Measurements from ENCODE around the gene ANKRD13B.

The ANKRD13B gene

DNA sequence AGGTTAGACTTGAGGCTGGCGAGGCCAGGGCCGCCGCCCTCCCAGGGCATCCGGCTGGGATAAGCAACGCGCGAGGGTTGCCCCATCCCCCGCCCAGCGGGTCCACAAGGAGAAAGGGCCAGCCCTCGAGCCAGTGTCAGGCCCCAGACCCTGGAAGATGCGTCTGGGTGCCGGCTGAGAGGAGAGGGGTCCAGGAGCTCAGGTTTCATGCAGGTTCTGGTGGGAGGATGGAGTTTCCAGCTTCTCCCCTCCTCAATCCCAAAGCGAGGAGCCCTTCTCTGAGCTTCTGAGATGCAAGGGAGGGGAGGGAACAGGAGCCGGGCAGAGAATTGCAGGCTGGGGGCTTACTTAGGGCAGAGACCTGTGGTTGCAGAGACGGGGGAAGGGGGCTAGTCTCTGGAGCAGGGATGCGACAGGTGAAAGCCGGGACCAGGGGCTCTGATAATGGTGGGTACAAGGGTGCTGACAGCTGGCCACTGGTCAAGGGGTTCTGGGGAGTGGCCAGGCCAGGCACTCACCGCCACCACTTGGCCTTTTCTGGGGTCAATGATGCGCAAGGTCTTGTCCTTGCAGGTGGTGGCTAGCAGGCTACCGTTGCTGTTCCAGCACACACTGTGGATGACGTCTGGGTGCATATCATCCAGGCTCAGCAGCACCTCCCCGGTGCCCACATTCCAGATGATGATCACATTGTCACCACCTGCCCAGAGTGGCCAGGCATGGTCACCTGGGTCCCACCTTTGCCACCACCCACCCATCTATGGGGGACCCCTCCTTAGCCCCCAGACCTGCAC lies 25.5 kb downstream of the ANKRD13B start:
- no peak for DNase-seq

DNA sequence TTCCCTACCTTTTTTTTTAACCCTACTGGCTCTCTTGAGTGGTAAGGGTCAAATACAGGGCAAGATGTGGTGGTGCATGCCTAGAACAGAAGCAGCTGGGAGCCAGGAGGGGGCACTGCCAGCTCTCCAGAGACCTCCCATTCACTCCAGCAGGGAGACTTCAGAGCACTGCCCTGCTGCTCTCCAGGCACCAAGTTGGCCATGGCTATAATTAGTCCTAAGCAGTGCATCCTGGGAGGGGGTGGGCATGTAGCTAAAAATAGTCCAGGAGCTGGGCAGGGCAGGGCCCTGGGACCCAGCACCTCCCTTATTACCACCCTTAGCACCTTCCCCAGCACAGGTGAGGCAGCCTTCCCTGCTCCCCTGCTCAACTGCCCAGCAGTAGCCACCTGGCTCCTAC lies 26.3 kb downstream of the ANKRD13B start:
- DNase-seq: no peak

DNA sequence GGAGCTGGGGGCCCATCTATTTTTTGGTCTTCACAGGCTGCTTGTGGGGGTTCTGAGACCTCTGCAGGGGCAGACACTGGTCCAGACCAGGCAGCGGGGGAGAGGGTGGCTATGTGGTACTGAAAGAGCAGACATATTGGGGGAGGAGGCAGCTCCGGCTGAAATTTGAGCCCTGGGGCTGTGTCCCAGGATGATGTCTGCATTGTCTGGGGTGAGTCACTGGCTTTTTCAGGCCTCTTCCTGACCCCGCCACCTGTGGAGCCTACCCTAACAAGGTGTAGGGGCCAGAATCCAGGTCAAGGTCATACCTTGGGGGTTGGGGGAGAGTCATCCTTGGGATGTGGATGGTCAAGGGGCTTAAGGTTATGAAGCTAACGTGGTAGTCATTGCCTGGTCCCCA lies 27.3 kb downstream of the ANKRD13B start:
- DNase-seq: no peak

DNA sequence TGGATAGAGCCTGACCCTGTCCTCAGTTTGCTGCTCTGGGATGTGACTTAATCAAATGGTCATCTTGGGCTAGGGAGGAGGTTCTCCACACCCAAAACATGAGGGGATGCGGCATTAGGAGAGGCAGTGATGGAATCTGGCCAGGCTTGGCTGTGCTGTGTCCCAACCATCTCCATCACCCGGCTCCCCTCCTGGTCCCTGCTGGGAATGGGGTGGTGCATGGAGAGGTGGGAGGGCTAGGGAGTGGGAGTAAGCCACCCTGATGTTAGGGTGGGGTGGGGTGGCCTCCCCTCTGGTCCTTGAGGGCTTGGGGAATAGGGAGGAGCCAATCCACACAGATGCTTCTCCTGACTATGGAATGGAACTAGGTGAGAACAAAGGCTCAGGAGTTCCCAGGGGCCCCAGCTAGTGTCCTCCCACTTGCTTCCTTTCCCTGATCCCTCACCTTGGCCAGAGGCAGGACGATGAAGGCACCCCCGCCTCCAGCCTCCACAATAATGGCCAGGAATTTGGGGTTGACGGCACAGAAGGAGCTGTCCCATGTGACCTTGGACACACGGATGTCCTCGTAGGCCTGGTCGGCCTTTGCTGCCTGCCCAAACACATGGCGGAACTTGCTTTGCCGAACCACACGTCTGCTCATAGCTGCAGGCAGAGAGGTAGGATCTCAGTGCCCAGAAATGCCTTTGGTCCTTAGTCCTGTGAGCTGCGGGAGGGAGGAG lies 28.0 kb downstream of the ANKRD13B start:
- DNase-seq: no peak

DNA sequence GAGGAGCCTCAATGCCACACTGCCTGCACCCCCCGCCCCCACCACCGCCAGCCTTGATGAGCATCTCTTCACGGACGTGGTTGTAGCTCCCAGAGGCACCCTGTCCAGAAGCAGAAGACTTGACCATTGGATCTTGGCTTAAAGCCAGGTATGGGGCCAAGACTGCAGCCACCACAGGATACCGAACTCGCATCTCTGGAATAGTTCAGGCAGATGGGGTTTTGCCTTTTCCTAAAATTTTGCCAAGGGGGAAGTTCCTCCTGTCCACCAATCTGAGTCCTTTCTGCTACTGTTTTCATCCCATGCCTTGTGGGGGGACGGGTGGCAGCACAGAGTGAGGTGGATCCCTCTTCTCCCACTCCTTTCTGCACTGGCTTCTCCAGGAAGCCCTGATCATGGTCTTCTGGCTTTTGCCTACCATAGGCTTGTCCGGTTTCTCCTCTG lies 28.8 kb downstream of the ANKRD13B start:
- no peak for DNase-seq

DNA sequence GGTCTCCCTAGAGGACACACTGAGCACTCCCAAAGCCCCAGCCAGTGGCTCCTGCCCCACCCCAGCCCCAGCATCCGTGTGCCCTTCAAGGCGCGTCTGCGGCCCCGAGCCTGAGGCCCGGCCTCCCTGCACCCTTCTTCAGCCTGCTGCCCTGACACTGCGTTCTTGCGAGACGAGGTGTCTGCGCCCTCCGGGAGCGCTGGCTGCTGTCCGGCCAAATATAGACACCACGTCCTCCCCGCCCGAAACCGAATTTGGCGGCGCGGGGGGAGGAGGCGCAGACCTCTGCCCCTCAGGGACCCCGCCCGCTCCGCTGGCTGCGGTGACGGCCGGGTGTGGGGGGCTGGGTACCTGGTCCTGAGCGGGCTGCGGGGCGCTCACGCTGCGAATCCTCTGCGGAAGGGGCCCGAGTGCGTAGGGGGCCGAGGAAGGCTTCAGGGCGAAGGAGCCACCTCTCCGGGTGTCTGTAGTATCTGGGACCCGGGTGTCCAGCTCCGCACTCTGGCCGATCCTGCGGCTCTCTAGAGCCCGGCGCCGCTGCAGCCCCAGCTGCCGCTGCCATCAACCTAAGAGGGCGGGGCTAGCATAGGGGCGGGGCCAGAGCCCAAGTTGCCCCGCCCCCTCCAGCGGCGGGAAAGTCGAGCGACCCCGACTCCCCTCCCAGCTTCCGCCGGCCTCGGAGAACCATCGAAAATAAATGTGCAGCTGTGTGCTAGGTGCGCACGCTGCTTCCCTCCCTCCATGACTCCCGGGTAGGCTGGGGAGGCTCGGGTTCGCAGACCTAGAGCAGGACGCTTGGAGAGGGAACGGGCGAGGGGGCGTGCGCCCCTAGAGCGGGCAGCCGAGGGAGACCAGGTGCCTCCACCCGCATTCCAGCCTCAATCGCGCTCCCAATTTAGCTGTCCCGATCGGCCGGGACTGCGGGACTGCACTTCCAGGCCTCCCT lies 29.7 kb downstream of the ANKRD13B start, which contains the start of gene CORO6:
Gene CORO6 (minus strand): TSS at position 576 of the 946 bp plus-strand sequence. CDS start 1,491 bp downstream, outside the sequence.
- DNase-seq: peak; percentile 63 to 71

DNA sequence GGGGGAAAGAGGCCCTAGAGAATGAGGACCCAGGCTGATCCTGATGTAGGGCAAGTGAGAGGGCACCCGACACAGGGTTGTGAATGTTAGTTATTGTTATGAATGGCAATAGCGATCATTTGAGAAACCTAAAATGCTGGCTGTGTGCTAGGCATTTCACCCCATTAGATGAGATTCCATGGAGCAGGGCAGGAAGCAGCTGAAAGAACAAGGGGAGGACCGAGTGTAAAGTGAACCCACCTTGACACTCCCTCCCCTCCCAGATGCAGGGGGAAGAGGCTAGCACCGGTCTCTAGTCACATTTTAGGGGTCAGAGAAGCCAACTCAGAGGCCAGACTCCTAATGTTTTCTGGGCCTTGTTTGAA lies 30.3 kb downstream of the ANKRD13B start:
- DNase-seq: no peak

DNA sequence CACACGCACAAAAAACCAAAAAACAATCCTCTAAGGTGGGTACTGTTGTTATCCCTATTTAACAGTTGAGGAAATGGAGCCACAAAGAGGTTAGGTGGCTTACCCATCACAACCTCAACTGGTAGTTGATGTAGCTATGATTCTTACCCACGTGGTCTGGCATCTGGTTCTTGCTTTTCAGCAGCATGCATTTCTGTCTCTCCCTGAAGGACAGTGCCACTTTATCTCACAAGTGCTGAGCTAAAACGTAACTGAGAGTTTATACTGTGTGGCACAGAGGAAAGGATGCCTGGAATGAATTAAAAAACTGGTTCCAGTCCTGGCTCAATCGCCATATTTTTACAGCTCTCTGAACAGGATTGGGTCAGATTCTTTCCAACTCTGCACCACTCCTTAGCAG lies 31.7 kb downstream of the ANKRD13B start:
- DNase-seq: no peak

DNA sequence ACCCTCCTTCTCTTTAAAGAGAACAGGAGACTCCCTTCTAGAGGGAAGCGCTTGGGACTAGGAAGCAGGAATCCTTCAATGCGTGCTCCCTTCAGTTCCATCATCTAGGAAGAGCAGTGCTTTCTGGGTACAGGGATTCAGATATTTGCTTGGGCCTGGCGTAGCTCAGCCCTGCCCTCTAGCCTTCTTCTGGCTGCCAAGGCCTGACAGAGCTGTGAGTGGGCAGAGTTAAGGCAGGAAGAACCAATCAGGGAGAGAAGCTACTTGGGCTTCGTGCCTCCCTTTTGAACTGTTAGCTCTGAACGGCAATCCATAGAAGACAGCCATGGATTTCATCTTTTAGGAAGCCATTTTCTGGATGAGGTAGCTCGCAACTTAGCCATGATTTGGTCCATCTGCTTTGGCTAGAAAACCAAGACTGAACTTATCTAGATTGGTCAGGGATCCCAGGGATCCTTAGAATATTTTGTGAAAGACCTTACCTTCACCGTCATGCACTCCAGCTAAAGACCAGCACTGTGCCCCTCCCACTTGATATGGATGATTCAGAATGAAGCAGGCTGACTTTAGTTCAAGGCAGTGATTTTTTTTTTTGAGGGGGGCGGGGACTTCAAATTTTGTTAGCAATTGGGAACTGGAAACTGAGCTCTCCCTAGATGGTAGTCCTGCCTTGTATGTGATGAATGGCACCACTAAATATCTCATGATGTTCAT lies 32.3 kb downstream of the ANKRD13B start:
- DNase-seq: no peak

DNA sequence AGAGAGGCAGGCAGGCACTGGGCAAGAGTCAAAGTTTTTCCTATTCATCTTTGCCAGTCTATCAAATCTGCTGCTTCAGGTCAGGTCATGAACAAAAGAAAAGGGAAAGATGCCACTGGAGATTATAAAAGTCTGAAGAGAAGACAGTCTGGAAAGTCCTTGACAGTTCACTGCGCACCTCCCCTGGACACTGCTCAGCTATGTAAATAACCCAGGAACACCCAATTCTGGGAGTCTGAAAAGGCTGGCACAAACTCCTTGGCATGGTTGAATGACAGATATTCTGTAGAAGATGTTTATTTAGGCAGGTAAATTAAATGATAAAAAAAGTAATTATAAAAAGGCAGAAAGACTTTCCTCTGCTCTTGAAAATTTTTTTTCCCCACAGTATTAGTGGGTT lies 35.0 kb downstream of the ANKRD13B start:
- DNase-seq: no peak

DNA sequence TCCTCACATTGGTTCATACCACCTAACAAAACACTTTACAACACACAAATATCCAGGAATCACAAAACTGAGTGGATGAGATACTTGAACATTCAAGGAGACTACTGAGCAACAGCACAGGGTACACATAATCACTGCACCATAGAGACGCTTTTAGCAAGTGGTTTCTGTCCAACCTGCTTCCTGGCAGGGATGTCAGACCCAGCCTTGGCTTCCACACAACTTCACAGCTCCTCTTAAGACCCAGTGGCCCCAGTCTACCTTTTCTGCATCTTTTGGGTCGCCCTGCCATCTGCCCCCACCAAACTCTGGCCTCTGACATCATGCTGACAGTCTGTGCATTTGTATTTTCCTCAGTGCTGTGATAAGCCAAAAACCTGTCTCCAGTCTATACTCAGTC lies 35.7 kb downstream of the ANKRD13B start:
- no peak for DNase-seq

DNA sequence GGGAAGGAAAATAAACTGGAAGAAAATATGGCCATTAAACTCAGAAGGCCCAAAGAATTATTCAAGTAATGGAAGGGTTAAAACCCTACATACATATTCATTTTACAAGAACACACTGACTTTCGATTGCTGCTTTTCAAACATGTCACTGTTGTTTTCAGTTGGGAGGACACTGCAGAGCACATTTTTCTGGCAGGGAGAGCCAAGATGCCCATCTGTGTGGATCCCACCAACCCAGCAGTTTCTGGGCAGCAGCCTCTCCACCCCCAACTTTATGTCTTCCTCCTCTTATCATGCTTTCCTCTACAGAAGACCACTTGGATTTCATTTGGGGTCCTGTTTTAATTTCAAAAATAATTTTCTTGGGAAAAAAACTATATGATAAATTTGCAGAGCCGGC lies 36.9 kb downstream of the ANKRD13B start:
- no peak for DNase-seq

DNA sequence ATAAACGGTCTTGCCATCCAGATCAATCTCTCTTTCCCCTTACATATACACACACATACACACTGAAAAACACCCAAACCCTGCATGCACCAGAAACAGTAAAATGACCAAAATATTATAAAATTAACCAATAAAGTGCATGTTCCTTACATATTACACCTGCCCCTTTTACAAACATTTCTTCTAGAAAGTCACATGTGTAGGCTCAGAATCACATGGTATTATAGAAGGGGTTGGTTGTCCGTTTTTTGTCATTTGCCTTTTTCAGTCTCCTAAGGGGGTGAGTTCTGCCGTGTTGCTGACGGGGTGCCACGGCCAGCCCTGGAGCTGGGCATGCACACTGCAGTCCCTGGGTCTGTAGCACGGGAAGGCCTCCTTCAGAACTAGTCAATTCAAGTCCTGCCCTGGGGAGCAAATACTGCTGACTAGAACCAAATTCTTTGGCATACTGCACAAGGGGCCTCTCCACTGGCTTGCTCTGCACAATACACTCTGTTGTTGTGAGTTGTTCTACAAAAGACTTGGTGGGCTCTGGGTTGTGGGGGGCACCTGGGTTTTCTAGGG lies 37.8 kb downstream of the ANKRD13B start:
- DNase-seq: no peak

DNA sequence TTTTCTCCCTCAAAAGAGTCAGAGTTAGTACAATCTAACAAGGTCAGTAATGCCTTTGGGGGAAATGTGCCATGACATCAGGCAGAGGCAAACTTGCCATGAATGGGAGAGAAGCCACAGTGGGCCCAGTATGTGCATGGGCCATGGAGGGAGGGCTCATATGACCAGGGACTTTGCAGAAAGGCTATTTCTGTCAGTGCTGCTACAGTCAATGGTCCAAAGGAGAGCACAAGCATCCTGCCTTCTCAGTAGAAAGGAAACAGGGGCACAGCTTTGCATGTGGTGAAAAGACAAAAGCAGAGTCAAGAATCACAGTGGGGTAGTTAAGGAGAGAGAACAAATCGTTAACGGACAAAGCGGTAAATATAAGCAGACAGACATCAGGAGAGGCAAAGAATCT lies 41.0 kb downstream of the ANKRD13B start:
- no peak for DNase-seq

DNA sequence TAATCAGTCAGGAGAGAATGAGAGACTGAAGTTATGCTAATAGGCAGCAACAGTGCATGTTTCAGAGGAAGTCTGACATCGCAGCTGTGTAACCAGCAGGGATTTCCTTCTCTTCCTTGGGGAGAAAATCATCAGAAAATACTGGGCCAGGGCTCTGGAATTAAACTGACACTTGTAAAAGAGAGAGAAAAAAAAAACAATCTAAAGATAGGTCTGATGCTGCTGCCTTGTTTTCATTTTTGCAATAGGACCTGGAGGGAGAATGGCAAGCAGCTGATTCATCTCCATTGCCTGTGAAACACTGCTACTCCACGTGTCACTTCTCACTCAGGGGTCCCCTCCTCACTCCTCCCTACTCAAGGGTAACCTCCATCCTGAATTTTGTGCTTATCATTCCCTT lies 47.5 kb downstream of the ANKRD13B start:
- DNase-seq: no peak

DNA sequence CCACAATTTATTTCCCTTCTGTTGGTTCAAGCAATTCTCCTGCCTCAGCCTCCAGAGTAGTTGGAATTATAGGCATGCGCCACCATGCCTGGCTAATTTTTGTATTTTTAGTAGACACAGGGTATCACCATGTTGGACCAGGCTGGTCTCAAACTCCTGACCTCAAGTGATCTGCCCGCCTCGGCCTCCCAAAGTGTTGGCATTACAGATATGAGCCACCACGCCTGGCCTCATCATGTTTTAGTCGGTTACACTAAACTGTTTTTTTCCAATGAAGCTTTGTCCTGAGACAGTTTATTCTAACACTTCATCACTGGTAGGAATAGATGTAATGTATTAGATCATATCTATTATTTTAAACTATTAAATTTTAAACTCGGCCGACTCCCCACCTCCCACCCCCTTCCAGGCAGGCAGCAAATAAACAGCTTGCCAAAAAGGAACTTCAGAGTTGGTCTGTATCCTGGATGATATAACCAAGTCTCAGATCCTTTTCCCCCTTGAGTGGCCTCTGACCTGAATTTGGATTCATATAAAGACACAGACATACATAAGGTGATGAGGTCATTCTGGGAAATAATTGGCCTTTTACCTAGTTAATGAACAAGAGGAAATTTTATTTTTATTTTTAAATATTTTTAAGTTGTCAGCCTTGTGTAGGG lies 48.2 kb downstream of the ANKRD13B start:
- no peak for DNase-seq

DNA sequence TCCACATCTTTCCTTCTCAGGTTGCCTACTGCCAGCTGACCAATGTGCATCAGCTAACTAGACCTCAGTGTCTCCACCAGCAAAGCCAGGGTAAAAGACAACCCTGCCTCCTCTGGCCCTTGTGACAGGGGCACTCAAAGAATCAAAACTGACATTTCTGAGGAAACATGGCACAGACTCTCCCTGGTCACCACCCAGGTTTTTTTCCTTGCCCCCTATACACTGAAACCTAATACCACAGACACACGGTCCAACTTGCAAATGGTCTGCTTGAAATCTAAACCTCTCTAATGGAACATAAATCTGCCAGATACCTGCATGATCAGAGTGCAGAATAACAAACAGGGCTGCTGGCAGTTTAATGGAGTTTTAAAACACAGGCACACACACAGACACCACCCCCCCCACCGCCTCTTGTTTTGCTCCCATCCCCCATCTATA lies 49.3 kb downstream of the ANKRD13B start:
- DNase-seq: no peak

DNA sequence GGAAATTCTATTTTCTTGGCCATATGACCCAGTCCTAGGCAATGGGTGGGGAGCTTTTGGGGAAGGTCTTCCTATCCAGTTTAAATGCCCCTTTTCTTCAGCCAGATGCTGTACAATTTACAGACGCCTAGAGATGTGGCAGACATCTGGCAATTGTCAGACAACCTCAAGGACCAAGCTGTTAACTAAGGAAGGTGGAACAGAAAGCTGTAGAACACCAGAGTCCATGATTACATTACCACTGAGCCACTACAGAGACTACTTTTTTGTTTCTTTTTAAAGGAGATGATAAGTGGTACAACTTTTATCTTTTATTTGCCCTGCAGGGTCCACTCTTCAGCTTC lies 50.9 kb downstream of the ANKRD13B start:
- no peak for DNase-seq

DNA sequence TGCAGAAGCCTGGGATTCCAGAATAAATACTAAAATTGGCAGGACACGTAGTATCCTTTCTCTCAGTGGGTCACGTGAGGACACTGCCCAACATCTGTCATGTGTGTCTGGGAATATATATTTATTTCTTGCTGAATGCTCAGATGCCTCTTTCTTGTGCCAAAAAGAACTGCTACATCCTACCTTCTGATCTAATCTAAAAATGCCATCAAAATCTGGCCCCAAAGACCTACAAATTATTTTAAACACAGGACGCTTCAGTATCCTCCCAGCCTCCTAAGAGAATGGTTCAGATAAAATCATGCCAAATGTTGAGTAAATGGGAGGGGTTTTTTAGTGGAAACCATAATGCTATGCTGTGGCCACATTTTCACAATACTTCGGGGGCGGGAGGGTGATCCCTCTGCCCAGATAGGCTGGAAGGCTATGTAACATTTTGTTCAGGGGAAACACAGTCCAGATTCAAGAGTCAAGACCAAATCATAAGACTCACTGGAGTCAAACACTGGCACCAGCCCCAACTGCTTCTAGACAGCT lies 52.7 kb downstream of the ANKRD13B start:
- no peak for DNase-seq

DNA sequence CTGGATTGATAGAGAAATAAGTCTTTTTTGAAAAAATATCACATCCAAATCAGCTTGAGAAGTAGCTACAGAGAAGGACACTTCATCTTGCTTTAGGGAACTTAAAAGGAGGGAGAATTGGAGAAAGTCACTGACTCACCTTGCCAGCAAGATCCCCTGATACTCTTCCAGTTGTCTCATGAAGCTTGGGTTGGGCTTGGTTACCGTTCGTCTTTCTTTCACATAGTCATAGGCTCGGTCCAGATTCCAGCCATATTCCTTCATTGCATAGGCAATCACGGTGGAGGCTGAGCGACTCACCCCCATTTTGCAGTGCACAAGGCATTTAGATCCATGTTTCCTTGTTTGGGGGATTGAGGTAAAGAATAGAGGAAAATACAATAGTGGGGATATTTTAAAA lies 55.1 kb downstream of the ANKRD13B start:
- no peak for DNase-seq

DNA sequence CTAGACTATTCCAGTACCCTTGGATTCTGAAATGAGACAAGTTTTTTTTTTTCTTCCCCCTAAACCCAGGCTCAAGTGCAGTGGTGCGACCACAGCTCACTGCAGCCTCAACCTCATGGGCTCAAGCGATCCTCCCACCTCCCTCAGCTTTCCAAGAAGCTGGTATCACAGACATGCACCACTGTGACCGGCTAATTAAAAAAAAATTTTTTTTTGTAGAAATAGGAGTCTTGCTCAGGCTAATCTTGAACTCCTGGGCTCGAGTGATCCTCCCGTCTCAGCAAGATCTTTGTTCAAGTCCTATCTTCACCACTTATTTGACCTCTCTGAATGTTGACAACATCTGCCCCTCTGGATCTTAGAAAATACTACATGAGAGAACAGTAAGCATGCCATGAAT lies 56.4 kb downstream of the ANKRD13B start:
- DNase-seq: no peak
